Right lobe of liver (tissue), 6 donors: ENCODE measurements around the gene SDC4. TPM values are rescaled to one million over a fixed set of nuclear protein-coding genes. Genes with fewer than 3 reads are reported as not detected.

Source experiments
- ATAC-seq, 4 donors: fragments of 200-7000 bp; cut with Tn5 transposase; one replicate each; pipeline ENCODE4 v1.9.1; 2020; ENCODE audit warnings: mild to moderate bottlenecking in 4 of 4, moderate library complexity in 4 of 4
- DNase-seq, 3 donors: peaks; one replicate each; pipeline ENCODE4 v3.0.0-alpha.2; 2020
- H3K27ac ChIP-seq, 3 donors: fragments of 200-600 bp; one replicate each; pipeline ENCODE4 v1.8.0; 2022
- H3K27me3 ChIP-seq, 2 donors: fragments of 200-600 bp; one replicate each; pipeline ENCODE4 v1.8.0; 2022
- H3K36me3 ChIP-seq, 4 donors: fragments of 200-600 bp; sonication (generic) in 1 of 4; one replicate each; pipeline versions ENCODE4 v1.5.1 to v1.8.0; 2017 to 2022; ENCODE audit warnings: control low read depth in 1 of 4
- H3K4me1 ChIP-seq, 4 donors: fragments of 200-600 bp; sonication (generic) in 1 of 4; one replicate each; pipeline versions ENCODE4 v1.5.1 to v1.8.0; 2017 to 2022; ENCODE audit warnings: control low read depth in 1 of 4
- H3K4me3 ChIP-seq, 3 donors: fragments of 200-600 bp; one replicate each; pipeline ENCODE4 v1.8.0; 2022
- H3K9me3 ChIP-seq, 4 donors: fragments of 200-600 bp; sonication (generic) in 1 of 4; one replicate each; pipeline versions ENCODE4 v1.5.1 to v1.8.0; 2017 to 2022; ENCODE audit warnings: control low read depth in 1 of 4
- CTCF ChIP-seq, 4 donors: fragments of 200-600 bp in 3 of 4; fragments of 450-650 bp in 1 of 4; IDR thresholded peaks; one replicate each; pipeline versions ENCODE4 v1.5.1 to v1.8.0; 2016 to 2022; ENCODE audit warnings: antibody characterized with exemption in 4 of 4, mild to moderate bottlenecking in 2 of 4
- POLR2A ChIP-seq: fragments of 450-650 bp; IDR thresholded peaks from one replicate; pipeline ENCODE4 v1.6.1; 2017; ENCODE audit warnings: antibody characterized with exemption, mild to moderate bottlenecking
- WGBS: methylation state at CpG from one replicate; pipeline ENCODE4 v1.1.6; 2018; ENCODE audit warnings: low coverage, low lambda C conversion rate; ENCODE audit not compliant: insufficient coverage; ENCODE audit errors: missing lambda C conversion rate; 5-methylcytosine and 5-hydroxymethylcytosine counted together
- intact Hi-C, 2 donors: fragments of 100-400 bp; cut with DNase I; formaldehyde crosslinking; loops; one replicate each; pipeline versions ENCODE4 v1.11.2 to v1.14.1; 2022
- total RNA-seq, 6 experiments: library from RNA; depleted of rRNA in 2 of 6; stranded (reverse); fragments of >200 nt in 2 of 6; fragmentation: NEBNext Ultra II Directional in 3 of 6; extraction: Animal tissue kit (Norgen Biotek cat#: 25700) in 3 of 6; gene quantifications; one replicate each; pipeline versions ENCODE4 v1.1.0 to v1.2.4, GENCODE V29; 2016 to 2023
- donor health status: DM: no; HTN: yes; CAD: no.
- donor health status: DM: no; HTN: no; CAD: no.
- donor health status: DM: no; HTN: no; CAD: no.
- donor health status: DM: no; HTN: yes; CAD: no.
- donor health status: DM: no; HTN: yes; CAD: no.

The SDC4 gene
- total RNA-seq, 6 experiments from 2014 or later: 84.3 to 373 (median 116) TPM

GRCh38 chr20:45292343-45292742, 55.9 kb downstream of the SDC4 start:
- ATAC-seq (no peak), DNase-seq (no peak)
- 46% methylated on average over 2 of the region's 2 CpGs for WGBS
- Histone ChIP-seq H3K9me3 (no peaks in the 10 kb centered on the region), H3K4me3 (no peak overlapping the region), H3K27me3 (peaks cover 0 to 6% of the 10 kb centered on the region in 2 donors), H3K4me1 (peaks cover 0 to 9% (median 3%) of the 10 kb centered on the region in 4 donors), H3K36me3 (no peaks in the 10 kb centered on the region), H3K27ac (no peak overlapping the region)
- intact Hi-C loops: no loop called here
- TF ChIP-seq CTCF (IDR thresholded peaks at IDR 0.05) (no peak), POLR2A (no peak)

- no peak overlapping the region for H3K4me3 ChIP-seq
- peaks cover 0 to 9% (median 3%) of the 10 kb centered on the region in 4 donors for H3K4me1 ChIP-seq
- no peak for DNase-seq
- ATAC-seq: no peak
- H3K36me3 ChIP-seq: no peaks in the 10 kb centered on the region
- intact Hi-C loops: no loop called here
- WGBS: 69% methylated on average over 9 of the region's 9 CpGs
- no peaks in the 10 kb centered on the region for H3K9me3 ChIP-seq
- H3K27ac ChIP-seq: no peak overlapping the region
- TF ChIP-seq POLR2A (no peak), CTCF (IDR thresholded peaks at IDR 0.05) (no peak)
- peaks cover 0 to 6% of the 10 kb centered on the region in 2 donors for H3K27me3 ChIP-seq
Measured at GRCh38 chr20:45291526-45291925, 56.7 kb downstream of the SDC4 start.

- Histone ChIP-seq H3K27ac (no peak overlapping the region), H3K36me3 (no peaks in the 10 kb centered on the region), H3K9me3 (no peaks in the 10 kb centered on the region), H3K27me3 (peaks cover 0 to 6% of the 10 kb centered on the region in 2 donors), H3K4me1 (peaks cover 0 to 9% (median 3%) of the 10 kb centered on the region in 4 donors), H3K4me3 (no peak overlapping the region)
- DNase-seq (peak; percentile 71 to 79 (median 78)), ATAC-seq (peak; percentile 82 to 92 (median 86))
- intact Hi-C loops: no loop called here
- peak; percentile 84 to 92 (median 87) for TF ChIP-seq CTCF (IDR thresholded peaks at IDR 0.05)
- TF ChIP-seq POLR2A: no peak
- 15% methylated on average over 8 of the region's 8 CpGs for WGBS
Measured at GRCh38 chr20:45290677-45291355, 57.4 kb downstream of the SDC4 start.

GRCh38 chr20:45289942-45290676, 58.1 kb downstream of the SDC4 start:
- no peak for TF ChIP-seq POLR2A
- no peak for TF ChIP-seq CTCF (IDR thresholded peaks at IDR 0.05)
- 50% methylated on average over 11 of the region's 13 CpGs for WGBS
- Histone ChIP-seq H3K4me1 (peaks cover 0 to 9% (median 3%) of the 10 kb centered on the region in 4 donors), H3K27me3 (peaks cover 0 to 6% of the 10 kb centered on the region in 2 donors), H3K27ac (no peak overlapping the region), H3K4me3 (no peak overlapping the region), H3K36me3 (no peaks in the 10 kb centered on the region), H3K9me3 (no peaks in the 10 kb centered on the region)
- ATAC-seq (no peak), DNase-seq (no peak)
- intact Hi-C loops: loop anchor here in 1 of 2 donors (5.0 kb wide), 1 partner anchor 53 kb away; no protein-coding TSS in a partner anchor
